ENCODE data around the gene GLRX2.

Gene GLRX2

GRCh38 chr1:193111641-193112090, 6.5 kb upstream of the GLRX2 start:
- no peak for DNase-seq

DNA sequence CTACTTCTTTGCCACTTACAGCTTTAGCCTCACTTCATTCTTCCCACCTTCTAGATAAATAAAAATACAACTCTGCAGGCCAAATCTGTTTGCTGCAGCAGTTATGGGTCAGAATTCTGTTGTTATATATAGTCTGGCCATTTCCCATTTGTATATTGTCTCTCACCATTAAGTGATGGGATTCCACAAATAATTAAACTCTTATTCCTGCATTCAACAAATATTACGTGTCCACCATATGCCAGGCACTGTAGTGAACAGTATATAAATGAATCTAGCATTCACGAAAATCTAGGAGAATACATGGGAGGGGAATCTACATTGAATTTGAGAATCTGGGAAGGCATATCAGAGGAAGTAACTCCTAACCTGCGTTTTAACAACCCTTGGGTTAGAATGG, 5.7 kb upstream of the GLRX2 start:
- DNase-seq: no peak

DNA sequence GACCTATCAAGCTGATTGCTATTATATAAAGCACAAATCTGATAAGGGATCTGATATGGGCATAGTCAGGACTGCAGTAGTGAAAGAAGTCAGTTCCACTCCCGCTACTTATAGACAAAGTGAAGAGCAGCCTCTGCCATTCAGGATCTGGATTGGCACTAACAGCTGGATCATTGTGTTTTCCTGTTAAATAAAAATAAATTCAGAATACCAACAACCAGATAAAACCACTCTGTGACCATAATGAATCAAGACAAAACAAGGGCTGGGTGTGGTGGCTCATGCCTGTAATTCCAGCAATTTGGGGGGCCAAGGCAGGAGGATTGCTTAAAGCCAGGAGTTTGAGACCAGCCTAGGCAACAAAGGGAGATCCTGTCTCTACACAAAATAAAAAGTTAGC, 5.0 kb upstream of the GLRX2 start:
- DNase-seq: no peak

- no peak for DNase-seq
These were observed 4.4 kb upstream of the GLRX2 start for GRCh38 chr1:193109619-193110018.

DNA sequence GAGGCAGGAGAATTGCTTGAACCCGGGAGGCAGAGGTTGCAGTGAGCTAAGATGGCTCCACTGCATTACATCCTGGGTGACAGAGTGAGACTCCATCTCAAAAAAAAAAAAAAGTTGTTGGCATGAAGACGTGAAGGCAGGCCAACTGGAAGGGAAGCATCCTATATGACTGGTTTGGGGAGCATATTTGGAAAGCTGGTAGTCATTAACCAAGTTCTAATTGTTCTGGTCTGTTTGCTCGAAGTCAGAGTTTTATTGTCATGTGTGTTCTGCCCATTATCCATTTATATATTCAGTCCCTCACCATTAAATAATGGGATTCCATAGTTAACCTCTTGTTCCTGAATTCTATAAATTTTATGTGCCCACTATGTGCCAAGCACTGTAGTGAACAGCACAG, 3.3 kb upstream of the GLRX2 start:
- DNase-seq: no peak

DNA sequence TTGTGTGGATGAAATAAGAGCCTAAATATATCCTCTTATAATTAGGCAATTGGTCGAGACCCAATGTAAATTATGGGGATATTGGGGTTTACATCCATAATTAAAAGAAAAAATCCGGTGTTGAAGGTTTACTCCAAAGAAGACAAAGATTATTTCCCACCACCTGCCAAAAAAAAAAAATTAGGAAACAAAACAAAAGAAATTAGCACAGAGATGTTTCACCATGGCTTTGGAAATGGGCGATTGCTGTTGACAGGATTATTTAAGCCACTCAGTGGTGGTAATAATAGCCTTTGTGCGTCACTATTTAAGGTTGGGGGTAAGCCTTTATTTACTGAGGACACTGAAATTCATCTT, 585 bp upstream of the GLRX2 start:
- DNase-seq: no peak

DNA sequence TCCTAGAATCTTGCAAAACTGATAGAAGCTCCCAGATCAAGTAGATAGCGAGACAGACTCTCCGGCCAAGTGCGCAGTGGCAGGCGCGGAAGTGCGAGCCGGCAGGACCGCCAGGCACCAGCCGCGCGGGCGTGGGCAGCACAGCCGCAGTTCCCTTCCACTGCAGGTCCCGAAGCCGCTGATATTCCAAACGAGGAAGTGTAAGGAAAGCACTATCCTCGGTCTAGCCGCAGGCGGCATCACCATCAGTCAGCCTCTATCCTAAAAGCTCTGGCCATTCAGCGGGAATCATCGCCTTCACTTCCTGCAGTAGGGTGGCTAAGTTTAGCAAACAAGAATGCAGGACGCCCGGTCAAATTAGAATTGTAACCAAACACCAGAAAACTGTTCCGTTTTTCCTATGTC, 710 bp downstream of the GLRX2 start:
- DNase-seq: no peak

DNA sequence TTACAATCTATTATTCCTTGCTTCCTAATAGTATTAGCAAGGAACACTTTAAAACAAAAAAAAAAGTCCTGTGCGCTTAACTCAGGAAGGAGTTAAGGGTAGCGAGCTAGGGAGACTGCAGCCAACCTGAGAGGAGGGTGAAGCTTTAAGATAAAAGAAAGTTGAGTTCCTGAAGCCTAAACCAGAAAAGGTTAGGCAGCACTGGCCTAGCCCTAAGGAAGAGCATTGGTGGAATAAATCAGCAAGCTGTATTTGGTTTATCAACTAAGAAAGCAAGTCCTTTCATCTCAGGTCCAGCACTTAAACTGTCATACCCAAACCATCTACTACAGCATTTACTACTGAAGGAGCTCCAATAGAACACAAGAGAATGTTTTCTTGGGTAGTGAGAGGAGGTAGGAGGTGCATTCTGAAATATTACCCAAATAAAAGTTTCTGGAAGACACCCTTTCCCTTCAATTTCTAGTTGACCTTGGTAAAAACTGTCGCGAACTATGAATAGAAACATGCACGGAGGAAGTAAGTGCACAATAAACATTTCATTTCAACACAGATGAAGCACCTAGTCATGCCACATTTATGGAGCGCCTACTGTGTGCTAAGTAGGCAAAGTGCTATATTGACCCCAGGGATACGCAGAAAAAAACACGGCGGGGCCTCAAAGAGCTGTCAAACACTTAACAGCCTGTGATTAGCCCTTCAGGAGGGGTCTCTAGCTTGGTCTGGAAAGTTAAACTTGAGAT, 1.3 kb downstream of the GLRX2 start:
- no peak for DNase-seq

- DNase-seq: no peak
These were observed 2.6 kb downstream of the GLRX2 start for GRCh38 chr1:193102662-193103061.

DNA sequence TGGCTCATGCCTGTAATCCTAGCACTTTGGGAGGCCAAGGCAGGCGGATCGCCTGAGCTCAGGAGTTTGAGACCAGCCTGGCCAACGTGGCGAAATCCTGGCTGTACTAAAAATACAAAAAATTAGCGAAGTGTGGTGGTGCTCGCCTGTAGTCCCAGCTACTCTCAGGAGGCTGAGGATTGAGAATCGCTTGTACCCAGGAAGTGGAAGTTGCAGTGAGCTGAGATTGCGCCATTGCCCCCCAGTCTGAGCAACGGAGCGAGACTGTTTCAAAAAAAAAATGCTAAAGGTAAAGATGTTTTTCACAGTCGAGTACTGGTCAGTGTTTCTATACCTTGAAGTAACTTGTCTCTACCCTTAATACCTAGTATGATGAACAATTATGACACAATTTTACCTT, 11.1 kb downstream of the GLRX2 start:
- no peak for DNase-seq

DNA sequence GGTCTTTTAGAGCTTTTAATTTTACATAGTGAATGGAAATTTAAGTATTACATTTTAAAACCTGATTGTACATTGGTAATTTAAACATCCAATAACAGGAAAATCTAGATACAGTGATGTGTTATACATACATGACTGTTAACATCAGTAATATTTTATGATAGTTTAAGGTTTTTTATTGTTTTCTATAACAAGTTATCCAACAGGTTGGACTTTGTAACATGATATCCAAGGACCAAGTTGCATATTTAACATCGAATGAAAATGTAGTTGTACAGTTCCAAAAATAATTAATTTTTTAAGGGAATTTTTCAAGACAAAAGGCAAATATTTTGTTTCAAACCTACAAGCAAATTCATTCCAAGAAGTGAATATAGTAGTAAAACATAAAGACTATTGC, 14.3 kb downstream of the GLRX2 start:
- DNase-seq: no peak

DNA sequence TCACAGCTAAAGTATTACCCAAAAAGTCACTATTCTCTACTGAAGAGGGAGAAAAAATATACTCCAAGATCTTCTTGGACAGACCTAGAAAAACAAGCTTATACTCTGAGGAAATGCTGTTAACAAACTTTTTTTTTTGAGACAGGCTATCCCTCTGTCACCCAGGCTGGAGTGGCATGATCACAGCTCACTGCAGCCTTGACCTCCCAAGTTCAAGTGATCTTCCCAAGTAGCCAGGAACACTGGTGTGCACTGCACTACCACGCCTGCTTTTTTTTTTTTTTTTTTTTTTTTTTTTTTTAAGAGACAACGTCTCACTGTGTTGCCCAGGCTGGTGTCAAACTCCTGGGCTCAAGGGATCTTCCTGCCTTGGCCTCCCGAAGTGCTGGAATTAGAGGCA, 17.3 kb downstream of the GLRX2 start:
- DNase-seq: no peak

- DNase-seq: no peak
These were observed 18.9 kb downstream of the GLRX2 start for GRCh38 chr1:193086342-193086741.

DNA sequence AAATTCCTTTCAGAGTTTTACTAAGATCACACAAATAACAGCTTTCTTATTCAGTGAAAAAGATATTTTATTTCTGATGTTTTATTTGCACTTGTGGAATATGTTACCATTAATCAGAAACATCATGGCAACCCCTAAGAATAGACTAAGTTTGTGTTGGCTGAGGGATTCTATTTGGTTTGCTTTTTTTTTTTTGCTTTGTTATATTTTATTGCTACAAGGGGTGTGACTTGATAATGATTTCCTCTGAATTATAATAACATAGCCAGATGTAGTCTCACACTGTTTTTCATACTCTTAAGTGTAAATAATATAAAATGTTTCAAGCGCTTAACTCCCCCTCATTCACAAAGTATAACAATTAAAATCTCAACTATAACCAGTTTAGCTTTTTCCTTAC, 20.0 kb downstream of the GLRX2 start:
- DNase-seq: no peak

- DNase-seq: no peak
These were observed 21.7 kb downstream of the GLRX2 start for GRCh38 chr1:193083365-193084088.

- DNase-seq: no peak
These were observed 26.0 kb downstream of the GLRX2 start for GRCh38 chr1:193079187-193079586.

DNA sequence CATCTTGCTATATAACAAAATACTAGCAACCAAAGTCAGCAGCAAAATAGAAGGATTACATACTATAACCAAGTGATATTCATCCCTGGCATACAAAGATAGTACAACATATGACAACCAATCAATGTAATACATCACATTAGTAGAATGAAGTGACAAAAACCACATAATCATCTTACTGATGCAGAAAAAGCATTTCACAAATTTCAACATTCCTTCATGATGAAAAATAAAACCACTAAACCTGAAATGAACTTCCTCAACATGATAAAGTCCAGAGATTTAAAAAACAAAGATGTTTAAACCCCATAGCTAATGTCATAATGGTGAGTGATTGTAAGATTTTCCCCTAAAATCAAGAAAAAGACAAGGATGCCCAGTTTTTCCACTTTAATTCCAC, 27.2 kb downstream of the GLRX2 start:
- no peak for DNase-seq

DNA sequence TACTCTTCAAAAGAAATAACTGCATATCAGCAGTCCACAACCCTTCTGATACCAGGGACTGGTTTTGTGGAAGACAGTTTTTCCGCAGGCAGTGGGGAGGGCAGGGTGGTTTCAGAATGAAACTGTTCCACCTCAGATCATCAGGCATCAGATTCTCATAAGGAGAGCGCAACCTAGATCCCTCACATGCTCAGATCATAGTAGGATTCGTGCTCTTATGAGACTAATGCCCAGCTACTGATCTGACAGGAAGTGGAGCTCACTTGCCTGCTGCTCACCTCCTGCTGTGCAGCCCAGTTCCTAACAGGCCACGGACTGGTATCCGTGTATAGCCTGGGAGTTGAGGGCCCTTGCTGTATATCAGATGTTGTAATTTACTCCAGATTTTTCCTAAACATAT, 34.3 kb downstream of the GLRX2 start:
- no peak for DNase-seq

- DNase-seq: no peak
These were observed 34.8 kb downstream of the GLRX2 start for GRCh38 chr1:193070386-193070753.

- no peak for DNase-seq
These were observed 35.3 kb downstream of the GLRX2 start for GRCh38 chr1:193069748-193070385.

- no peak for DNase-seq
These were observed 37.2 kb downstream of the GLRX2 start for GRCh38 chr1:193068013-193068412.

DNA sequence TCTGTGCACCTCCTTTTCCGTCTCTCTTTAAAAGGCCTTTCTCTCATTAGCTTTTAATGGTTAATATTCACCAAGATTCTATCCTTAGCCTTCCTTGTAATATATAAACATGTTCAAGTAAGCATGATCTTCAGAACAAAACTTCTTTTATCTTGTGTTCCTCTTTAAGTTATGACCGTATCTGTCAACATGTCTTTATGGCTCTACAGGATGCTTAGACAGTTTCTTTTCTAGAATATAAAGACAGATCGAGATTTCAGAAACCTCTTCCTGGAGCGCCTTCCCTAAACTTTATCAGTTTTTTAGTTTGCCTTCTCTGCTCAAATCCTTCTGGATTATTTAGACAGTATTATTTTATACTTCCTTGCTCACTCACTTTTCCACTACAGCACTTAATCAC, 38.6 kb downstream of the GLRX2 start:
- DNase-seq: no peak

DNA sequence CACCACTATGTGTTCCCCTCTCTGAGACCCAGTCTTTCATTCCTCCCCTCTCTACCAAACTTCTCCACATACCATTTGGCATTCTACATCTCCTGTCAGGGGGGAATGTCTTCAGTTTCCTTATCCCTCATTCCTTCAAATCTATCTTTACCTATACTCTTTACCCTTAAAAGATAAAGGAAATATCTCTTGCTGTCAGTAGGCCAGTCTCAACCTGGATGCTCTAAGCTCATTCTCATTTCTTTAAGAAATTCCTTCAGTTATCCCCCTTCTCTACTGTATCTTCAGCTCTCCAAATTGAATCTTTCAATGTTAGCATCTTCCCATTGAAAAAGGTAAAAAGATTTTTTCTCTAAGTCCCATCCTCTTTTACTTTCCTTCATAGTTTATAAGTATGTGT, 39.3 kb downstream of the GLRX2 start:
- DNase-seq: no peak

DNA sequence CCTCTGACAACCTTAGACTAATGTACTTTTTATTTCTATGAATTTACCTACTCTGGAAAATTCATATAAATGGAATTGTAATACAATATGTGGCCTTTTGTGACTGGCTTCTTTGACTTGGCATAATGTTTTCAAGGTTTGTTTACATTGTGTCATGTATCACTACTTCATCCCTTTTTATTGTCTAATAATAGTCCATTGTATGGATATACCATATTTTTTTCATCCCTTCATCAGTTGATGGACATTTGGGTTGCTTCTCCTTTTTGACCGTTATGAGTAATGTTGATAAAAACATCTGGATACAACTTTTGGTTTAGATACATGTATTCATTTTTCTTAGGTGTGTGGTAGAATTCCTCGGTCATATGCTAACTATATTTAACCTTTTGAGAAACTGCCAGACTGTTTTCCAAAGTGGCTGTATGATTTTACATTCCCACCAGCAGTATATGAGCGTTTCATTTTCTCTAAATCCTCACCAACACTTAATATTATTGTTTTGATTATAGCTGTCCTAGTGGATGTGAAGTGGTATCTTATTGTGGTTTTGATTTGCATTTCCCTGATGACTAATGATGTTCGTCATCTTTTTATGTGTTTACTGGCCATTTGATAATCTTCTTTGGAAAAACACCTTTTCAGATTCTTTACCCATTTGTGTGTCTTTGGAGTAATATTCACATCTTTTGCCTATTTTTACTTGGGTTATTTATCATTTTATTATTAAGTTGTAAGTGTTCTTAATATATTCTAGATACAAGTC, 42.3 kb downstream of the GLRX2 start:
- DNase-seq: no peak

Data from activated CD4-positive, alpha-beta T cell treated with anti-CD3 and anti-CD28 coated beads for 1 hour (primary cell).